ENCODE data around the gene UBTF.
"Not testable (repeated sequence)": the region's sequence is repeated elsewhere in the genome, so short reads cannot be mapped to it uniquely, and the experiment has no call there.

The UBTF gene

DNA sequence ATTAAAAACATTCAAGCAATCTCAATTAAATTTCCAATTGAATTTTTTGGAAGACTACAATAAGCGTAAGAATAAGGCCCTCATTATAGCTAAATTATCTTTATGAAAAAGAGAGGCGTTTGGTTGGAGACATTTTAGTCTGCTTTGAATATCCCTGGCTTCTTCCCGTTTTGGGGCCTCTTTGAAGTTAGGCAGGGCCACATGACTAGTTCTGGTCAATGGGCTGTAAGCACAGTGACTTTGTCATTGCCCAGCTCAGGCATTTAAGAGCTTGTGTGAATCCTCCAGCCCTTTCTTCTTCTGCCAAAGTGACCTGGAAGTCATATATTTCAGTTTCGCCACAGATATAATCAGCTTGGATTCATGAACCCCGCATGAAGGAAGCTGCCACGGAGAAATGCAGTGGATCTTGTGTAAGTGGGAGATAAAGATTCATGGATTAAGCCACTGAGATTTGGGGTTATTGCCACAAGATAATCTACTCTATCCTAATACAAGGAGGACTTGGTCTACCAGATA lies 21.7 kb upstream of the UBTF start:
- TF ChIP-seq ZFX (IDR thresholded peaks at IDR 0.05) = no peak
- TF ChIP-seq, protein P1, sequence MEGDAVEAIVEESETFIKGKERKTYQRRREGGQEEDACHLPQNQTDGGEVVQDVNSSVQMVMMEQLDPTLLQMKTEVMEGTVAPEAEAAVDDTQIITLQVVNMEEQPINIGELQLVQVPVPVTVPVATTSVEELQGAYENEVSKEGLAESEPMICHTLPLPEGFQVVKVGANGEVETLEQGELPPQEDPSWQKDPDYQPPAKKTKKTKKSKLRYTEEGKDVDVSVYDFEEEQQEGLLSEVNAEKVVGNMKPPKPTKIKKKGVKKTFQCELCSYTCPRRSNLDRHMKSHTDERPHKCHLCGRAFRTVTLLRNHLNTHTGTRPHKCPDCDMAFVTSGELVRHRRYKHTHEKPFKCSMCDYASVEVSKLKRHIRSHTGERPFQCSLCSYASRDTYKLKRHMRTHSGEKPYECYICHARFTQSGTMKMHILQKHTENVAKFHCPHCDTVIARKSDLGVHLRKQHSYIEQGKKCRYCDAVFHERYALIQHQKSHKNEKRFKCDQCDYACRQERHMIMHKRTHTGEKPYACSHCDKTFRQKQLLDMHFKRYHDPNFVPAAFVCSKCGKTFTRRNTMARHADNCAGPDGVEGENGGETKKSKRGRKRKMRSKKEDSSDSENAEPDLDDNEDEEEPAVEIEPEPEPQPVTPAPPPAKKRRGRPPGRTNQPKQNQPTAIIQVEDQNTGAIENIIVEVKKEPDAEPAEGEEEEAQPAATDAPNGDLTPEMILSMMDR (conservative IDR thresholded peaks at IDR 0.05) = no peak
- H3K27ac ChIP-seq = no peak overlapping the region

DNA sequence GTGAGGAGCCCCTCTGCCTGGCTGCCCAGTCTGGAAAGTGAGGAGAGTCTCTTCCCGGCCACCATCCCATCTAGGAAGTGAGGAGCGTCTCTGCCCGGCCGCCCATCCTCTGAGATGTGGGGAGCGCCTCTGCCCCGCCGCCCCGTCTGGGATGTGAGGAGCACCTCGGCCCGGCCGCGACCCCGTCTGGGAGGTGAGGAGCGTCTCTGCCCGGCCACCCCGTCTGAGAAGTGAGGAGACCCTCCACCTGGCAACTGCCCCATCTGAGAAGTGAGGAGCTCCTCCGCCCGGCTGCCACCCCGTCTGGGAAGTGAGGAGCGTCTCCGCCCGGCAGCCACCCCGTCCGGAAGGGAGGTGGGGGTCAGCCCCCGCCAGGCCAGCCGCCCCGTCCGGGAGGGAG lies 18.4 kb upstream of the UBTF start:
- not testable (repeated sequence) for H3K27ac ChIP-seq

DNA sequence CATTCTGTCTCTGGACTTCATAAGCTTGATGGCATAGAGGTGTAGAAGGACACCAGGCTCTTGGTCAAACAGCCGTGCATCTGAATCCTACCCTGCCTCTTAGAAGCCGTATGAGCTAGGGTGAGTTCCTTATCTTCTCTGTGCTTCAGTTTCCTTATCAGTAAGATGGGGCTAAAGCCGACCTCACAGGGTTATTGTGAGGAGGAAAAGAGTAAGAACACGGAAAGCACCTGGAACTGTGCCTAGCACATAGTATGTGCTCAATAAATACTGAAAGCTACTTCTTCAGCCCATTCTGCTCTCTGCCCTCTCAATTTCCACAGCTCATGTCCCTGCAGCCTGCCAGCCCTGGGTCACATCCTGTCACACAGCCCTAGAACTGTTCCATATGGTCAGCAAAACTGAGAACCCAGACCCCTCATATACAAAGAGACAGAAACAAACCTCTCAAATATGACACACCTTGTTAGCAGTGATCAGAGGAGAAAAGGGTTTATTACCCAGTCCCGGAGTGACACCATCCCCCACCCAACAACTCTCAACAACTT lies 17.0 kb upstream of the UBTF start:
- H3K27ac ChIP-seq = no peak overlapping the region
- TF ChIP-seq, protein P1 (conservative IDR thresholded peaks at IDR 0.05) = no peak
- no peak for TF ChIP-seq ZFX (IDR thresholded peaks at IDR 0.05)

DNA sequence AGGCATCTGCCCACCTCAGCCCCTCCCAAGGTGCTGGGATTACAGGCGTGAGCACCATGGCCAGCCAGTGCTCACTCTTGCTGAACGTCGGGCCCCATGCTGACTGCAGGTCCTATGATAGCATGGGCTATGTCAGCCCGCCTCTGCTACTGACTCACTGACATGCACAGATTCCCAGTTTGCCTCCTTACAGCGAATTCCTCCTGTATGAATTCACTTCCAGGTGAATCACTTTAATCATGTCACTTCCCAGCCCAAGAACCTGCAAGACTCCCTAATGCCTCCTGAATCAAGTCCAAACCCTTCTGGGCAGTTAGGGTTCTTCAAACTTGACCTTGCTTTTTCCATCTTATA lies 16.1 kb upstream of the UBTF start:
- no peak overlapping the region for H3K27ac ChIP-seq
- no peak for TF ChIP-seq ZFX (IDR thresholded peaks at IDR 0.05)
- TF ChIP-seq, protein P1 (conservative IDR thresholded peaks at IDR 0.05) = no peak

DNA sequence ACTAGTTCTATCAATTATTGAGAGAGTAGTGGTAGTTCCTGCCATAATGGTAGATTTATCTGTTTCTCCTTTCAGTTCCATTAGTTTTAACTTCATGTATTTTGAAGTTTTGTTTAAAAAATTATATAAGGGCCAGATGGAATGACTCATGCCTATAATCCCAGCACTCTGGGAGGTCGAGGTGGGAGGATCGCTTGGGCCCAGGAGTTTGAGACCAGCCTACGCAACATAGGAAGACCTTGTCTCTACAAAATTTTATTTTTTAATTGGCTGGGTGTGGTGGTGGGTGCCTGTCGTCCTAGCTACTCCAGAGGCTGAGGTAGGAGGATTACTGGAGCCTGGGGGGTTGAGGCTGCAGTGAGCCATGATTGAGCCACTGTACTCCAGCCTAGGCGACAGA lies 14.1 kb upstream of the UBTF start:
- no peak overlapping the region for H3K27ac ChIP-seq
- TF ChIP-seq, protein P1 (conservative IDR thresholded peaks at IDR 0.05) = no peak
- no peak for TF ChIP-seq ZFX (IDR thresholded peaks at IDR 0.05)

DNA sequence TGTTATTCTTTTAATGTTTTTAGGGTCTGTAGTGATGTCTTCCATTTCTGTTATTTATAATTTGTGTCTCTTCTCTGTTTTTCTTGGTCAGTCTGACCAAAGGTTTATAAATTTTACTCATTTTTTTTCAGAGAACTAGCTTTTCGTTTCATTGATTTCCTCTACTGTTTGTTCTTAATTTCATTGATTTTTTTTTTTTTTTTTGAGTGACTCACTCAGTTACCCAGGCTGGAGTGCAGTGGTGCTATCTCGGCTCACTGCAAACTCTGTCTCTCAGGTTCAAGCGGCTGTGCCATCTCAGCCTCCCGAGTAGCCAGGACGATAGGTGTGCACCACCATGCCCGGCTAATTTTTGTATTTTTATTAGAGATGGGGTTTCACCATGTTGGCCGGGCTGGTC lies 12.6 kb upstream of the UBTF start:
- TF ChIP-seq ZFX (IDR thresholded peaks at IDR 0.05) = no peak
- TF ChIP-seq, protein P1 (conservative IDR thresholded peaks at IDR 0.05) = no peak
- no peak overlapping the region for H3K27ac ChIP-seq

DNA sequence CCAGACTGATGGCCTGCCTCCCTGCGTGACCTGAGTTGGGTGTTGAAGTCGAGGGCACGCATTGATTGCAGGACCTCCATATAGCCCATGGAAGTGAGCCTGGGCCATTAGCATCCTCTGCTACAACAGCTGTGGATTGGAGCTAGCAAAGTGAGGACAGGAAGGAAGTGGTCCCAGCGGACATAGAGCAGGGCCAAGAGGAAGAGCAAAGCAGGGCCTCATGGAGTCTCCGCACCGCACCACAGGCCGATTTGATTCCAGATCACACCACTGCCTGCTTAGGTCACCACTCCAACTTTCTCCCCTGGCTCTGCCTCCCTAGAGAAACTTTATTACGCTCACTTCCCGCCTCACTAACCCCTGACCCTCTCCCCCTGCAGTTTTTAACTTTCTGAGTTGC lies 10.7 kb upstream of the UBTF start:
- no peak overlapping the region for H3K27ac ChIP-seq
- no peak for TF ChIP-seq ZFX (IDR thresholded peaks at IDR 0.05)
- TF ChIP-seq, protein P1 (conservative IDR thresholded peaks at IDR 0.05) = no peak

DNA sequence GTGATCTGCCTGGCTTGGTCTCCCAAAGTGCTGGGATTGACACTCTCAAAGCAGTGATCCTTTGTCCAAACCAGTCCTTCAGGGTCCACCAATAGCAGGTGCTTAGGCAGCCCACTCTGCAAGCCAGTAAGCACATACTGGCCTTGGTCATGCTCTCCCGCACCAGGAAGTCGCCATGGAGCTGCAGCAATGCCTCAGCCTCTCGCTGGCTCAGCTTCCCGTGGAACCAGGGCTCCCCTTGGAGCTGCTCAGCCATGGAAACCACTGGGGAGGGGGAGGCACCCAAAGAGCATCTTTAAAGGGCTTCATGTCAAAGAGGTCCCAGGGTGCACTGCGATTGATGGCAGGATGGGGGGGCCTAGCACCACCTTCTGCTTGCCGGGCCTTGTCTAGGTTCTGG lies 9.6 kb upstream of the UBTF start:
- TF ChIP-seq, protein P1 (conservative IDR thresholded peaks at IDR 0.05) = no peak
- TF ChIP-seq ZFX (IDR thresholded peaks at IDR 0.05) = no peak

More for the DNA sequence above, 9.6 kb upstream of the UBTF start:
- no peak overlapping the region for H3K27ac ChIP-seq
